ENCODE results near the gene DZIP1. TPM values are rescaled to one million over a fixed set of nuclear protein-coding genes. Genes with fewer than 3 reads are reported as not detected.

Gene DZIP1
- total and polyA plus RNA-seq, 10 of the 15 experiments (the other 5 are each of a cell fraction or from before 2014, with no cell fraction given): 0.01 to 1.9 (median 0.55) TPM

- no peak overlapping the region for H3K9ac ChIP-seq (ENCODE audit: control insufficient read depth, insufficient read depth, low read length)
- ATAC-seq: peak; percentile 34; the same call in 2 of the 3 replicates
- DNase-seq (ENCODE audit: low read depth, low spot score): no peak
- in situ Hi-C loops (cut with MboI): loop anchor here (5.0 kb wide), 1 partner anchor 301 kb away; no protein-coding TSS in a partner anchor
- no peak for FAIRE-seq
- H3K27me3 ChIP-seq (replicated peaks in 1 of 2; ENCODE audit: control insufficient read depth in 2 of 2, insufficient read depth in 2 of 2, low read length in 1 of 2): no peaks in the 10 kb centered on the region
- no peak overlapping the region for H2AFZ ChIP-seq (ENCODE audit: control insufficient read depth, low read depth, low read length)
- ChIA-PET POLR2A (no interaction called here), SMC1A (ENCODE audit: uncharacterized antibody, unreplicated experiment) (interaction anchor here (0.7 to 5.3 kb wide), 16 partner anchors 10 to 491 kb away, joined by 3 to 51 read pairs (median 3); no protein-coding TSS in a partner anchor), RAD21 (ENCODE audit: unreplicated experiment) (interaction anchor here (0.6 to 2.5 kb wide), 8 partner anchors 28 to 444 kb away, joined by 3 to 31 read pairs (median 4); no protein-coding TSS in a partner anchor), CTCF (interaction anchor here (0.6 to 6.2 kb wide), 34 partner anchors 9 to 545 kb away, joined by 3 to 110 read pairs (median 3); partner anchors contain the start of gene DNAJC3)
- intact Hi-C loops (cut with micrococcal nuclease; ENCODE audit: unreplicated experiment): loop anchor here (1.0 to 5.0 kb wide), 3 partner anchors 124 to 446 kb away; no protein-coding TSS in a partner anchor
- no peaks in the 10 kb centered on the region for H3K79me2 ChIP-seq (ENCODE audit: control insufficient read depth, insufficient read depth, low read length)
- H3K4me2 ChIP-seq (ENCODE audit: control insufficient read depth, insufficient read depth): no peak overlapping the region
- H3K27ac ChIP-seq (ENCODE audit: control insufficient read depth, insufficient read depth): no peak overlapping the region
- no peak overlapping the region for H3K4me3 ChIP-seq
- no peaks in the 10 kb centered on the region for H3K9me3 ChIP-seq (replicated peaks; ENCODE audit: control insufficient read depth, insufficient read depth, low read length)
- no TSS peak for BruUV-seq (replicated peaks)
- H4K20me1 ChIP-seq (ENCODE audit: control insufficient read depth, insufficient read depth): no peaks in the 10 kb centered on the region
- H3K36me3 ChIP-seq (ENCODE audit: control insufficient read depth in 2 of 2, insufficient read depth in 2 of 2, low read length in 1 of 2): no peaks in the 10 kb centered on the region
- H3K4me1 ChIP-seq (ENCODE audit: control insufficient read depth, insufficient read depth, low read length): no peaks in the 10 kb centered on the region
- 17% methylated on average over 6 of the region's 6 CpGs for WGBS (ENCODE audit: insufficient coverage, insufficient replicate concordance, low lambda C conversion rate, missing lambda C conversion rate)
- peak; percentile 34 to 50 (median 47); a peak in 5 of 6 replicates for TF ChIP-seq CTCF (IDR thresholded peaks at IDR 0.05 in 2 of 3, conservative IDR thresholded peaks at IDR 0.05 in 1 of 3; ENCODE audit: control insufficient read depth in 2 of 3, extremely low read depth in 1 of 3, insufficient read depth in 1 of 3, low read depth in 3 of 3, low read length in 3 of 3)
- TF ChIP-seq, protein P1, sequence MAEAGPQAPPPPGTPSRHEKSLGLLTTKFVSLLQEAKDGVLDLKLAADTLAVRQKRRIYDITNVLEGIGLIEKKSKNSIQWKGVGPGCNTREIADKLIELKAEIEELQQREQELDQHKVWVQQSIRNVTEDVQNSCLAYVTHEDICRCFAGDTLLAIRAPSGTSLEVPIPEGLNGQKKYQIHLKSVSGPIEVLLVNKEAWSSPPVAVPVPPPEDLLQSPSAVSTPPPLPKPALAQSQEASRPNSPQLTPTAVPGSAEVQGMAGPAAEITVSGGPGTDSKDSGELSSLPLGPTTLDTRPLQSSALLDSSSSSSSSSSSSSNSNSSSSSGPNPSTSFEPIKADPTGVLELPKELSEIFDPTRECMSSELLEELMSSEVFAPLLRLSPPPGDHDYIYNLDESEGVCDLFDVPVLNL (IDR thresholded peaks at IDR 0.05; ENCODE audit: low read depth, low read length): no peak
- no peak for TF ChIP-seq ZNF274 (IDR thresholded peaks at IDR 0.05; ENCODE audit: insufficient read depth, insufficient read length)
- TF ChIP-seq RAD21 (IDR thresholded peaks at IDR 0.05; ENCODE audit: insufficient read depth, low read depth, low read length): peak; percentile 51
- TF ChIP-seq ZNF207 (IDR thresholded peaks at IDR 0.05; ENCODE audit: borderline replicate concordance): no peak
- no peak for TF ChIP-seq RAD51 (IDR thresholded peaks at IDR 0.05)
- no peak for TF ChIP-seq ZBTB4 (CRISPR knock-in tag; IDR thresholded peaks at IDR 0.05)
- no peak for TF ChIP-seq LARP7 (IDR thresholded peaks at IDR 0.05)
- no peak for TF ChIP-seq MEF2A (IDR thresholded peaks at IDR 0.05; ENCODE audit: insufficient read depth, low read depth, low read length)
- no peak for TF ChIP-seq SMAD1 (IDR thresholded peaks at IDR 0.05; ENCODE audit: low read depth, partially characterized antibody)
- TF ChIP-seq, protein P2, sequence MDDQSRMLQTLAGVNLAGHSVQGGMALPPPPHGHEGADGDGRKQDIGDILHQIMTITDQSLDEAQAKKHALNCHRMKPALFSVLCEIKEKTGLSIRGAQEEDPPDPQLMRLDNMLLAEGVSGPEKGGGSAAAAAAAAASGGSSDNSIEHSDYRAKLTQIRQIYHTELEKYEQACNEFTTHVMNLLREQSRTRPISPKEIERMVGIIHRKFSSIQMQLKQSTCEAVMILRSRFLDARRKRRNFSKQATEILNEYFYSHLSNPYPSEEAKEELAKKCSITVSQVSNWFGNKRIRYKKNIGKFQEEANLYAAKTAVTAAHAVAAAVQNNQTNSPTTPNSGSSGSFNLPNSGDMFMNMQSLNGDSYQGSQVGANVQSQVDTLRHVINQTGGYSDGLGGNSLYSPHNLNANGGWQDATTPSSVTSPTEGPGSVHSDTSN (IDR thresholded peaks at IDR 0.05; ENCODE audit: insufficient replicate concordance, low read depth, low read length): no peak
- no peak for TF ChIP-seq ZNF622 (IDR thresholded peaks at IDR 0.05)
- TF ChIP-seq MTA3 (IDR thresholded peaks at IDR 0.05; ENCODE audit: borderline replicate concordance, low read length): no peak
- peak; percentile 38; the same call in 1 of the 2 replicates for TF ChIP-seq SMC3 (IDR thresholded peaks at IDR 0.05; ENCODE audit: borderline replicate concordance, low read length)
Measured at GRCh38 chr13:95536632-95537241, 107.8 kb downstream of the DZIP1 start.
